Measurements from ENCODE around the gene PKDREJ.

The PKDREJ gene

GRCh38 chr22:46224898-46225290 is 38.2 kb downstream of the PKDREJ start:
- Histone ChIP-seq H3K4me3 (ENCODE audit: low read length) (no peak overlapping the region), H3K4me1 (ENCODE audit: control insufficient read depth, low read depth, low read length) (no peaks in the 10 kb centered on the region), H3K36me3 (ENCODE audit: control insufficient read depth, low read depth, low read length) (no peaks in the 10 kb centered on the region), H3K27ac (ENCODE audit: low read length) (no peak overlapping the region), H3K27me3 (ENCODE audit: control insufficient read depth, insufficient read depth, low read length) (no peaks in the 10 kb centered on the region), H3K9ac (ENCODE audit: low read length) (no peak overlapping the region), H3K9me3 (ENCODE audit: control insufficient read depth, low read depth, low read length) (no peaks in the 10 kb centered on the region)

GRCh38 chr22:46224044-46224897 is 38.9 kb downstream of the PKDREJ start:
- Histone ChIP-seq H3K4me1 (ENCODE audit: control insufficient read depth, low read depth, low read length) (no peaks in the 10 kb centered on the region), H3K36me3 (ENCODE audit: control insufficient read depth, low read depth, low read length) (no peaks in the 10 kb centered on the region), H3K9ac (ENCODE audit: low read length) (no peak overlapping the region), H3K27ac (ENCODE audit: low read length) (no peak overlapping the region), H3K27me3 (ENCODE audit: control insufficient read depth, insufficient read depth, low read length) (no peaks in the 10 kb centered on the region), H3K9me3 (ENCODE audit: control insufficient read depth, low read depth, low read length) (no peaks in the 10 kb centered on the region), H3K4me3 (ENCODE audit: low read length) (no peak overlapping the region)

GRCh38 chr22:46220921-46221320 is 42.2 kb downstream of the PKDREJ start:
- no peak overlapping the region for H3K9ac ChIP-seq (ENCODE audit: low read length)
- no peak overlapping the region for H3K4me3 ChIP-seq (ENCODE audit: low read length)
- no peaks in the 10 kb centered on the region for H3K36me3 ChIP-seq (ENCODE audit: control insufficient read depth, low read depth, low read length)

GRCh38 chr22:46219636-46220035 is 43.5 kb downstream of the PKDREJ start:
- Histone ChIP-seq H3K9me3 (ENCODE audit: control insufficient read depth, low read depth, low read length) (no peaks in the 10 kb centered on the region), H3K27me3 (ENCODE audit: control insufficient read depth, insufficient read depth, low read length) (no peaks in the 10 kb centered on the region), H3K4me1 (ENCODE audit: control insufficient read depth, low read depth, low read length) (no peaks in the 10 kb centered on the region), H3K4me3 (ENCODE audit: low read length) (no peak overlapping the region), H3K27ac (ENCODE audit: low read length) (no peak overlapping the region), H3K9ac (ENCODE audit: low read length) (no peak overlapping the region), H3K36me3 (ENCODE audit: control insufficient read depth, low read depth, low read length) (no peaks in the 10 kb centered on the region)

More at GRCh38 chr22:46220921-46221320, 42.2 kb downstream of the PKDREJ start:
- Histone ChIP-seq H3K27me3 (ENCODE audit: control insufficient read depth, insufficient read depth, low read length) (no peaks in the 10 kb centered on the region), H3K4me1 (ENCODE audit: control insufficient read depth, low read depth, low read length) (no peaks in the 10 kb centered on the region), H3K9me3 (ENCODE audit: control insufficient read depth, low read depth, low read length) (no peaks in the 10 kb centered on the region), H3K27ac (ENCODE audit: low read length) (no peak overlapping the region)

GRCh38 chr22:46214616-46215015 is 48.5 kb downstream of the PKDREJ start:
- Histone ChIP-seq H3K4me1 (ENCODE audit: control insufficient read depth, low read depth, low read length) (no peaks in the 10 kb centered on the region), H3K9me3 (ENCODE audit: control insufficient read depth, low read depth, low read length) (no peaks in the 10 kb centered on the region), H3K36me3 (ENCODE audit: control insufficient read depth, low read depth, low read length) (no peaks in the 10 kb centered on the region), H3K27ac (ENCODE audit: low read length) (no peak overlapping the region), H3K27me3 (ENCODE audit: control insufficient read depth, insufficient read depth, low read length) (no peaks in the 10 kb centered on the region), H3K4me3 (ENCODE audit: low read length) (no peak overlapping the region), H3K9ac (ENCODE audit: low read length) (no peak overlapping the region)

GRCh38 chr22:46214149-46214548 is 49.0 kb downstream of the PKDREJ start:
- Histone ChIP-seq H3K9me3 (ENCODE audit: control insufficient read depth, low read depth, low read length) (no peaks in the 10 kb centered on the region), H3K4me3 (ENCODE audit: low read length) (no peak overlapping the region), H3K4me1 (ENCODE audit: control insufficient read depth, low read depth, low read length) (no peaks in the 10 kb centered on the region), H3K9ac (ENCODE audit: low read length) (no peak overlapping the region), H3K27me3 (ENCODE audit: control insufficient read depth, insufficient read depth, low read length) (no peaks in the 10 kb centered on the region), H3K27ac (ENCODE audit: low read length) (no peak overlapping the region), H3K36me3 (ENCODE audit: control insufficient read depth, low read depth, low read length) (no peaks in the 10 kb centered on the region)

GRCh38 chr22:46213052-46213451 is 50.1 kb downstream of the PKDREJ start:
- no peaks in the 10 kb centered on the region for H3K9me3 ChIP-seq (ENCODE audit: control insufficient read depth, low read depth, low read length)
- H3K36me3 ChIP-seq (ENCODE audit: control insufficient read depth, low read depth, low read length), result no peaks in the 10 kb centered on the region

GRCh38 chr22:46212195-46212594 is 50.9 kb downstream of the PKDREJ start:
- no peaks in the 10 kb centered on the region for H3K4me1 ChIP-seq (ENCODE audit: control insufficient read depth, low read depth, low read length)
- no peaks in the 10 kb centered on the region for H3K9me3 ChIP-seq (ENCODE audit: control insufficient read depth, low read depth, low read length)
- H3K36me3 ChIP-seq (ENCODE audit: control insufficient read depth, low read depth, low read length), result no peaks in the 10 kb centered on the region
- H3K27me3 ChIP-seq (ENCODE audit: control insufficient read depth, insufficient read depth, low read length), result no peaks in the 10 kb centered on the region
- no peak overlapping the region for H3K27ac ChIP-seq (ENCODE audit: low read length)
- H3K9ac ChIP-seq (ENCODE audit: low read length), result no peak overlapping the region
- H3K4me3 ChIP-seq (ENCODE audit: low read length), result no peak overlapping the region

More at GRCh38 chr22:46213052-46213451, 50.1 kb downstream of the PKDREJ start:
- Histone ChIP-seq H3K27me3 (ENCODE audit: control insufficient read depth, insufficient read depth, low read length) (no peaks in the 10 kb centered on the region), H3K9ac (ENCODE audit: low read length) (no peak overlapping the region), H3K4me3 (ENCODE audit: low read length) (no peak overlapping the region), H3K27ac (ENCODE audit: low read length) (no peak overlapping the region), H3K4me1 (ENCODE audit: control insufficient read depth, low read depth, low read length) (no peaks in the 10 kb centered on the region)

- no peaks in the 10 kb centered on the region for H3K9me3 ChIP-seq (ENCODE audit: control insufficient read depth, low read depth, low read length)
- no peaks in the 10 kb centered on the region for H3K27me3 ChIP-seq (ENCODE audit: control insufficient read depth, insufficient read depth, low read length)
- no peak overlapping the region for H3K9ac ChIP-seq (ENCODE audit: low read length)
- H3K4me3 ChIP-seq (ENCODE audit: low read length), result no peak overlapping the region
- no peaks in the 10 kb centered on the region for H3K4me1 ChIP-seq (ENCODE audit: control insufficient read depth, low read depth, low read length)
- no peak overlapping the region for H3K27ac ChIP-seq (ENCODE audit: low read length)
- no peaks in the 10 kb centered on the region for H3K36me3 ChIP-seq (ENCODE audit: control insufficient read depth, low read depth, low read length)
Measured at GRCh38 chr22:46209262-46209661, 53.9 kb downstream of the PKDREJ start.
